ENCODE measurements around the gene SH3RF3.

Gene SH3RF3

DNA sequence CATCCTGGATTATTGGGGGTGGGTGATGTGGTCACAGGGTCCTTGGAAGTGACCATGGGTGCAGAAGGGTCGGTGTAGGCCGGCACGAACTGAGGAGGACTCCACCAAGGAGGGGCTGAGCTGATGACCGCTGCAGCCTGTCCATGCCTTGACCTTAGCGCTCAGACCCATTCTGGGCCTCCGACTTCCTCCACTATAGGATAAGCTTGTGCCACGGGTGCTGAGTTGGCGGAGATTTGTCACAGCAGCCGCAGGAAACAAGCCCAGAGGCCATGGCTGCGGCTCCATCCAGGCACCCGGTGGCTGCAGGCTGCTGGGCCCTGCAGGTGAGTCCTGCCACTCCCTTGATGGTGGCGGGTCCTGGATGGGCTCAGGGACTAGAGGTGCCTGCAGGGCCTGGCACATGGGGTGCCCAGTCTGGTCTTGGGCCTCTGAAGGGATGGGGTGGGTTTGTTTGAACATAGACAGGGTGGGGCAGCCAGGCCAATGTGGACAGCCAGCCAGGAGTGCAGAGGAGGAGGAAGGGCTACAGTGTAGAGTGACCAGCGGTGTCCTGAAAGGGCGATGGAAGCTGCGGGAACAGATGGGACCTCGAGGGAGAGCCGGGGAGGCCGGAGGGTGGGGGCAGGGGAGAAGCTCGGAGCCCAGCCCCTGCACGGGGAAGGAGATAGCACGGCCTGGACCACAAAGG, 400.0 kb downstream of the SH3RF3 start:
- no peaks in the 10 kb centered on the region for H3K36me3 ChIP-seq (ENCODE audit: insufficient read depth, insufficient read length, low read length)
- H3K27me3 ChIP-seq (ENCODE audit: insufficient read depth, insufficient read length), result no peaks in the 10 kb centered on the region
- no peak overlapping the region for H3K9ac ChIP-seq (ENCODE audit: insufficient read length, low read depth)
- no peaks in the 10 kb centered on the region for H3K4me1 ChIP-seq (ENCODE audit: insufficient read depth, insufficient read length)
- no peak overlapping the region for H3K4me3 ChIP-seq (ENCODE audit: insufficient read length, low read depth)
- no peaks in the 10 kb centered on the region for H3K9me3 ChIP-seq (ENCODE audit: insufficient read depth, low read length)
- TF ChIP-seq SUZ12 (IDR thresholded peaks at IDR 0.05; ENCODE audit: extremely low read depth, insufficient read depth, insufficient read length) (no peak), YY1 (IDR thresholded peaks at IDR 0.05; ENCODE audit: insufficient read depth, insufficient read length) (no peak), ZNF274 (IDR thresholded peaks at IDR 0.05; ENCODE audit: low read depth, low read length) (no peak)
- DNase-seq (ENCODE audit: low read depth, low spot score), result no peak

GRCh38 chr2:109529532-109530449, 400.8 kb downstream of the SH3RF3 start:
- TF ChIP-seq ZNF274 (IDR thresholded peaks at IDR 0.05; ENCODE audit: low read depth, low read length), result no peak
- TF ChIP-seq YY1 (IDR thresholded peaks at IDR 0.05; ENCODE audit: insufficient read depth, insufficient read length), result no peak
- no peak for TF ChIP-seq SUZ12 (IDR thresholded peaks at IDR 0.05; ENCODE audit: extremely low read depth, insufficient read depth, insufficient read length)
- no peak overlapping the region for H3K9ac ChIP-seq (ENCODE audit: insufficient read length, low read depth)
- no peak for DNase-seq (ENCODE audit: low read depth, low spot score)
- H3K27me3 ChIP-seq (ENCODE audit: insufficient read depth, insufficient read length), result no peaks in the 10 kb centered on the region
- H3K9me3 ChIP-seq (ENCODE audit: insufficient read depth, low read length), result no peaks in the 10 kb centered on the region
- H3K36me3 ChIP-seq (ENCODE audit: insufficient read depth, insufficient read length, low read length), result no peaks in the 10 kb centered on the region
- no peaks in the 10 kb centered on the region for H3K4me1 ChIP-seq (ENCODE audit: insufficient read depth, insufficient read length)
- H3K4me3 ChIP-seq (ENCODE audit: insufficient read length, low read depth), result no peak overlapping the region

DNA sequence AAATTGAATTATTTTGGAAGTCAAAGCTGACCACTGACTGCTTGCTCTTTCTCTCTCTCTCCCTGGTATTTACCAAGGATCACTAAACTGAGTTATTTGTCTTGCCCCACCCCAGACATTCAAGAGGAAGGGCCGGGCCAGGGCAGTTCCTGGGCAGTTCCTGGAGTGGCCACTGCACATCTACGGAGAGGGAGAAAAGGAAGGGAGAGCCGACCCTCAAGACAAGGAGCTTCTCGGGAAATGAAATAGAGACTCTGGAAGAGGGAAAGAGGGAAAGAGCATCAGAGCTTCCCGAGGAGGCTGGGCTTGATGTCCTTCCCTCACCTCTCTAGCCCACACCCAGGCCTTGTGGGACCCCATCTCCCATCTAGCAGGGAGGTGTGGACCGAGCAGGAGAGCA, 401.7 kb downstream of the SH3RF3 start:
- DNase-seq (ENCODE audit: low read depth, low spot score), result no peak
- Histone ChIP-seq H3K9ac (ENCODE audit: insufficient read length, low read depth) (no peak overlapping the region), H3K4me1 (ENCODE audit: insufficient read depth, insufficient read length) (no peaks in the 10 kb centered on the region), H3K36me3 (ENCODE audit: insufficient read depth, insufficient read length, low read length) (no peaks in the 10 kb centered on the region), H3K9me3 (ENCODE audit: insufficient read depth, low read length) (peaks cover 3% of the 10 kb centered on the region; the same call in 1 of the 2 replicates), H3K4me3 (ENCODE audit: insufficient read length, low read depth) (no peak overlapping the region), H3K27me3 (ENCODE audit: insufficient read depth, insufficient read length) (no peaks in the 10 kb centered on the region)
- TF ChIP-seq YY1 (IDR thresholded peaks at IDR 0.05; ENCODE audit: insufficient read depth, insufficient read length) (no peak), SUZ12 (IDR thresholded peaks at IDR 0.05; ENCODE audit: extremely low read depth, insufficient read depth, insufficient read length) (no peak)

GRCh38 chr2:109531221-109531620, 402.2 kb downstream of the SH3RF3 start:
- Histone ChIP-seq H3K4me3 (ENCODE audit: insufficient read length, low read depth) (no peak overlapping the region), H3K4me1 (ENCODE audit: insufficient read depth, insufficient read length) (no peaks in the 10 kb centered on the region), H3K9ac (ENCODE audit: insufficient read length, low read depth) (no peak overlapping the region), H3K9me3 (ENCODE audit: insufficient read depth, low read length) (peaks cover 7% of the 10 kb centered on the region; the same call in 1 of the 2 replicates), H3K36me3 (ENCODE audit: insufficient read depth, insufficient read length, low read length) (no peaks in the 10 kb centered on the region), H3K27me3 (ENCODE audit: insufficient read depth, insufficient read length) (no peaks in the 10 kb centered on the region)
- TF ChIP-seq SUZ12 (IDR thresholded peaks at IDR 0.05; ENCODE audit: extremely low read depth, insufficient read depth, insufficient read length) (no peak), ZNF274 (IDR thresholded peaks at IDR 0.05; ENCODE audit: low read depth, low read length) (no peak), YY1 (IDR thresholded peaks at IDR 0.05; ENCODE audit: insufficient read depth, insufficient read length) (no peak)
- DNase-seq (ENCODE audit: low read depth, low spot score), result no peak

DNA sequence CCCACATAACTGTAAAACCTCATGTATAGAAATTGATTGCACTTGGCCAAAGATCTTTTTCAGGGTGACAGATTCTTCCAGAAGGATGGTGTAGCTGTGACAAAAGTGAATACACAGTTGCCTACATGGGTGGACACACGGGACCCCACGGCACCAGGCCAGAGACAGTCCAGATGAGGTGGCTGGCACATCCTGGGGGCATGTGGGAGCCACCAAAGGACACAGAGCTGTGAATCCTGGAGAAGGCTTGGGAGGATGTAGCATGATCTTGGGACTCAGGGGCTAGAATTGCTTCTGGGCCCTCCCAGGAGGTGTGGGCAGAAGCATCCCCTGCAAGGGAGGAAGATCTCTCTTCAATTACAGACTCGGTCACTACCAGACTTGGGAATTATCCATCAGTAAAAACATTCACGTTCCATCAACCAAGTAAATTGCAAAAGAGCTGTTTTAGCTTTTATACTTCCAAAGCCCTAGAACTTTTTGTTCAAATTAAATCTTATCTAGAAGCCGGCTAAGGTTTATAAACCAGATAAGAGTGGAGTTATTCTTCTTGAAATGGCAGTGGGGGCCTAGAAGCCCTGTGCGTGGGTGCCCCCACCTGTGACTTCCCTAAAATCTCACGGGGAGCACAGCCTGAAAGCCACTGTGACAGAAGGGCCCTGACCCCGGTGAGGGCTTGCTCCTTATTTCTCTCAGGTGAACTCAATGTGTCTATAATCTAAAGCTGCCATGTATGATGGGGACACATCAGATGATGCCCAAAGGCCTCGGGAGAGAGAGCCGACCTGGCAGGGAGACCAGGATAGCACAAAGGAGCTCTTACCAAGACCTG, 403.1 kb downstream of the SH3RF3 start:
- H3K27me3 ChIP-seq (ENCODE audit: insufficient read depth, insufficient read length), result no peaks in the 10 kb centered on the region
- H3K36me3 ChIP-seq (ENCODE audit: insufficient read depth, insufficient read length, low read length), result no peaks in the 10 kb centered on the region
- H3K4me3 ChIP-seq (ENCODE audit: insufficient read length, low read depth), result no peak overlapping the region
- peaks cover 15% of the 10 kb centered on the region for H3K9me3 ChIP-seq (ENCODE audit: insufficient read depth, low read length)
- H3K9ac ChIP-seq (ENCODE audit: insufficient read length, low read depth), result no peak overlapping the region
- DNase-seq (ENCODE audit: low read depth, low spot score), result no peak
- TF ChIP-seq YY1 (IDR thresholded peaks at IDR 0.05; ENCODE audit: insufficient read depth, insufficient read length) (no peak), SUZ12 (IDR thresholded peaks at IDR 0.05; ENCODE audit: extremely low read depth, insufficient read depth, insufficient read length) (no peak), ZNF274 (IDR thresholded peaks at IDR 0.05; ENCODE audit: low read depth, low read length) (no peak)
- H3K4me1 ChIP-seq (ENCODE audit: insufficient read depth, insufficient read length), result no peaks in the 10 kb centered on the region

DNA sequence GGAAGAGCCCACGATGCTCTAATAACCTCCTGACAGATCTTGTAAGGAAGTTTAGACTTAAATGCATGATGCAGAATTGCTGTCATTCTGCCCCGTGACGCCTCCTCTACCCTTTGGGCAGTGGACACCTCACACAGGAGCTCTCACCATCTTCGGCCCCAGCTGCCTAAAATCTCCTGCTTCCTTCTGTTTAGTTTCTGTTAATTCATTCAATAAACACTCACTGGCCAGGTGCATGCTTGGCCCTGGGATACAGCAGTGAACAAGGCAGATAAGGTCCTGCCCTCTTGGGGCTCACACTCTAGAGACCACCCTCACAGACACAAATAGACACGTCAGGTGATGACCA, 403.7 kb downstream of the SH3RF3 start:
- H3K9me3 ChIP-seq (ENCODE audit: insufficient read depth, low read length), result peaks cover 15% of the 10 kb centered on the region
- no peak overlapping the region for H3K4me3 ChIP-seq (ENCODE audit: insufficient read length, low read depth)
- TF ChIP-seq SUZ12 (IDR thresholded peaks at IDR 0.05; ENCODE audit: extremely low read depth, insufficient read depth, insufficient read length) (no peak), ZNF274 (IDR thresholded peaks at IDR 0.05; ENCODE audit: low read depth, low read length) (no peak), YY1 (IDR thresholded peaks at IDR 0.05; ENCODE audit: insufficient read depth, insufficient read length) (no peak)
- H3K9ac ChIP-seq (ENCODE audit: insufficient read length, low read depth), result no peak overlapping the region
- no peak for DNase-seq (ENCODE audit: low read depth, low spot score)
- no peaks in the 10 kb centered on the region for H3K4me1 ChIP-seq (ENCODE audit: insufficient read depth, insufficient read length)
- H3K27me3 ChIP-seq (ENCODE audit: insufficient read depth, insufficient read length), result no peaks in the 10 kb centered on the region
- H3K36me3 ChIP-seq (ENCODE audit: insufficient read depth, insufficient read length, low read length), result no peaks in the 10 kb centered on the region

Data from NT2/D1 (cell line).